HEK293T (cell line): ENCODE data around the gene MAP3K5.

Source experiments
- ARNT ChIP-seq: fragments of 450-650 bp; IDR thresholded peaks from 2 replicates; pipeline ENCODE4 v1.6.1; 2017; ENCODE audit warnings: mild to moderate bottlenecking
- ELF4 ChIP-seq: fragments of 450-650 bp; IDR thresholded peaks from 2 replicates; pipeline ENCODE4 v1.6.1; 2017; ENCODE audit warnings: antibody characterized with exemption
- FOXK2 ChIP-seq: fragments of 450-650 bp; IDR thresholded peaks from 2 replicates; pipeline ENCODE4 v1.6.1; 2016; ENCODE audit warnings: mild to moderate bottlenecking
- FOXM1 ChIP-seq: fragments of 450-650 bp; IDR thresholded peaks from 2 replicates; pipeline ENCODE4 v1.6.1; 2017; ENCODE audit warnings: mild to moderate bottlenecking, borderline replicate concordance
- L3MBTL2 ChIP-seq: fragments of 450-650 bp; conservative IDR thresholded peaks from 2 replicates; pipeline ENCODE4 v1.6.1; 2016; ENCODE audit warnings: mild to moderate bottlenecking
- NFRKB ChIP-seq: fragments of 450-650 bp; IDR thresholded peaks from 2 replicates; pipeline ENCODE4 v1.6.1; 2016; ENCODE audit warnings: mild to moderate bottlenecking, moderate library complexity
- SP1 ChIP-seq: fragments of 450-650 bp; IDR thresholded peaks from 2 replicates; pipeline ENCODE4 v1.6.1; 2017
- TARDBP ChIP-seq: fragments of 450-650 bp; IDR thresholded peaks from 2 replicates; pipeline ENCODE4 v1.6.1; 2016
- ZNF384 ChIP-seq: fragments of 450-650 bp; IDR thresholded peaks from 2 replicates; pipeline ENCODE4 v1.6.1; 2016
- TF ChIP-seq, protein P1 (sequence below): fragments of 450-650 bp; IDR thresholded peaks from 2 replicates; pipeline ENCODE4 v1.6.1; 2016

DNA sequence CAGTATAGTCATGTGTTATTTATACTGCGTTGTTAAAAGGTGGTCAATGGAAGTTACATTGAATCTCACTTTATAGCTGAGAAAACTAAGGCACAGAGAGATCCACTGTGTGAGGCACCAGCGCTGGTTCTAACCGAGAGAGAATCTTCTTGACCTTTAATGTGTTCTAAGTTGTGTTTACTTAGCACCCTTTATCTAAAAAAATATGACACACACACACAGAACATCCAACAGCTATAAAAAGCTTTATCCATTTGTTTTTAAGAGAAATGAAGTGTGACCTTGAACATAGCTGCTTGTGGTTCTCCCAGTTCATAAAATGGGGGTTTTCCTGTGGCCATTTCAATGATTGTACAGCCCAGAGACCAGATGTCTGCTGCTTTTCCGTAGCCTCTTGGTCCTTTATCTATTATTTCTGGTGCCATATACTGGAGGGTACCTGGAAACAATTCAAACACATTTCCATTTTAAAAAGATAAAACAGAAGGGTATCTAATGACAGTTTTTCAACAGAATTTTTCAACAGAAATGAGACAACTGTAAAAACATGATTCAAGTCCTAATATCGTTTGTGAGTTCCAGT, 187.3 kb downstream of the MAP3K5 start:
- TF ChIP-seq ARNT (no peak), TARDBP (no peak), FOXK2 (no peak), SP1 (no peak), FOXM1 (no peak), NFRKB (no peak), ZNF384 (no peak), ELF4 (no peak), L3MBTL2 (no peak)
- TF ChIP-seq, protein P1, sequence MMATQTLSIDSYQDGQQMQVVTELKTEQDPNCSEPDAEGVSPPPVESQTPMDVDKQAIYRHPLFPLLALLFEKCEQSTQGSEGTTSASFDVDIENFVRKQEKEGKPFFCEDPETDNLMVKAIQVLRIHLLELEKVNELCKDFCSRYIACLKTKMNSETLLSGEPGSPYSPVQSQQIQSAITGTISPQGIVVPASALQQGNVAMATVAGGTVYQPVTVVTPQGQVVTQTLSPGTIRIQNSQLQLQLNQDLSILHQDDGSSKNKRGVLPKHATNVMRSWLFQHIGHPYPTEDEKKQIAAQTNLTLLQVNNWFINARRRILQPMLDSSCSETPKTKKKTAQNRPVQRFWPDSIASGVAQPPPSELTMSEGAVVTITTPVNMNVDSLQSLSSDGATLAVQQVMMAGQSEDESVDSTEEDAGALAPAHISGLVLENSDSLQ: no peak
